Endothelial cell of umbilical vein (primary cell): Measurements from ENCODE around the gene SYTL5. TPM values are rescaled to one million over a fixed set of nuclear protein-coding genes. Genes with fewer than 3 reads are reported as not detected.

ENCODE experiments used
- BruUV-seq: library from RNA; stranded (reverse); fragments of 400-500 nt; replicated peaks from 2 replicates; lab custom pipeline; 2021; lab: Mats Ljungman, UMichigan
- CTCF ChIA-PET: fragments of 300-600, 350-600 bp; sonication (Branson Sonifier 250); formaldehyde crosslinking; loops from one replicate; lab custom pipeline; 2021; ENCODE audit warnings: antibody characterized with exemption, inconsistent platforms; lab: Charles Lee
- POLR2A ChIA-PET: fragments of 300-600, 350-600 bp; sonication (Branson Sonifier 250); formaldehyde crosslinking; loops from one replicate; lab custom pipeline; 2021; ENCODE audit warnings: antibody characterized with exemption, inconsistent platforms; lab: Charles Lee
- DNase-seq: peaks from one replicate; pipeline ENCODE4 v3.0.0-alpha.2; 2011; ENCODE audit warnings: low read depth, low spot score
- FAIRE-seq: peaks from 2 replicates; lab custom pipeline; 2011; peaks lifted over from hg19 to GRCh38; lab: Jason Lieb, UNC
- H2AFZ ChIP-seq: 2 replicates; pipeline ENCODE4 v1.6.0; 2012; ENCODE audit warnings: low read depth, low read length, control low read depth, inconsistent platforms
- H3K27ac ChIP-seq: 2 replicates; pipeline ENCODE4 v1.5.1; 2011; ENCODE audit warnings: low read depth, mild to moderate bottlenecking, control low read depth, low read length, moderate library complexity; ENCODE audit not compliant: insufficient read depth
- H3K27me3 ChIP-seq, 2 experiments: 2 replicates each; pipeline versions ENCODE4 v1.6.0 to v1.6.1; 2011; ENCODE audit warnings: low read length in 2 of 2, mixed read lengths in 1 of 2; ENCODE audit not compliant: control insufficient read depth in 2 of 2, insufficient read depth in 2 of 2
- H3K36me3 ChIP-seq, 2 experiments: 2 replicates in 1 of 2; 3 replicates in 1 of 2; pipeline ENCODE4 v1.5.1; 2011; ENCODE audit warnings: low read length in 2 of 2, mild to moderate bottlenecking in 1 of 2, moderate library complexity in 1 of 2; ENCODE audit not compliant: control insufficient read depth in 2 of 2, insufficient read depth in 2 of 2; ENCODE audit errors: extremely low read depth in 1 of 2
- H3K4me1 ChIP-seq: 3 replicates; pipeline ENCODE4 v1.5.1; 2011; ENCODE audit warnings: mild to moderate bottlenecking, low read length; ENCODE audit not compliant: control insufficient read depth, insufficient read depth; ENCODE audit errors: extremely low read depth
- H3K4me2 ChIP-seq: 2 replicates; pipeline ENCODE4 v1.6.1; 2011; ENCODE audit warnings: low read length, control low read depth, mixed read lengths; ENCODE audit not compliant: insufficient read depth
- H3K4me3 ChIP-seq, 3 experiments: fragments of 200-600 bp in 1 of 3; sonication (generic), shearing (Covaris generic) in 1 of 3; replicated peaks in 1 of 3; 2 replicates each; pipeline ENCODE4 v1.5.1; 2011 to 2016; ENCODE audit warnings: control low read depth in 3 of 3, low read length in 3 of 3, mild to moderate bottlenecking in 2 of 3, inconsistent platforms in 1 of 3, low read depth in 1 of 3, moderate library complexity in 1 of 3; ENCODE audit not compliant: insufficient read depth in 1 of 3
- H3K79me2 ChIP-seq: 2 replicates; pipeline ENCODE4 v1.6.0; 2012; ENCODE audit warnings: low read length, inconsistent platforms; ENCODE audit not compliant: control insufficient read depth, insufficient read depth
- H3K9ac ChIP-seq: replicated peaks from 2 replicates; pipeline ENCODE3; 2011; ENCODE audit warnings: low read length, control low read depth; ENCODE audit not compliant: insufficient read depth; ENCODE audit errors: extremely low read depth
- H3K9me1 ChIP-seq: replicated peaks from 3 replicates; pipeline ENCODE4 v1.6.0; 2011; ENCODE audit warnings: mild to moderate bottlenecking, low read length; ENCODE audit not compliant: control insufficient read depth, insufficient read depth; ENCODE audit errors: extremely low read depth
- H3K9me3 ChIP-seq: replicated peaks from 2 replicates; pipeline ENCODE4 v1.5.1; 2012; ENCODE audit warnings: low read length, inconsistent platforms; ENCODE audit not compliant: control insufficient read depth, insufficient read depth
- H4K20me1 ChIP-seq: replicated peaks from 2 replicates; pipeline ENCODE3; 2011; ENCODE audit warnings: mild to moderate bottlenecking, low read length; ENCODE audit not compliant: control insufficient read depth, insufficient read depth; ENCODE audit errors: extremely low read depth
- EZH2 ChIP-seq: IDR thresholded peaks from 2 replicates; pipeline ENCODE4 v1.6.1; 2012; ENCODE audit warnings: borderline replicate concordance, low read depth, mild to moderate bottlenecking, moderate library complexity, low read length, inconsistent platforms; ENCODE audit not compliant: severe bottlenecking
- FOS ChIP-seq: IDR thresholded peaks from 2 replicates; pipeline ENCODE4 v1.6.1; 2011; ENCODE audit warnings: mild to moderate bottlenecking, low read length, moderate library complexity, borderline replicate concordance; ENCODE audit not compliant: insufficient read depth
- GATA2 ChIP-seq: IDR thresholded peaks from 2 replicates; pipeline ENCODE4 v1.7.0; 2011; ENCODE audit warnings: low read depth, mild to moderate bottlenecking, moderate library complexity, mixed read lengths, low read length; ENCODE audit not compliant: insufficient read length, insufficient read depth
- JUN ChIP-seq: IDR thresholded peaks from 2 replicates; pipeline ENCODE4 v1.6.1; 2011; ENCODE audit warnings: borderline replicate concordance, low read depth; ENCODE audit not compliant: insufficient read length, insufficient read depth
- MYC ChIP-seq: IDR thresholded peaks from one replicate; pipeline ENCODE4 v1.6.1; 2011; ENCODE audit warnings: mild to moderate bottlenecking, low read depth, low read length
- POLR2A ChIP-seq: IDR thresholded peaks from 2 replicates; pipeline ENCODE4 v1.6.1; 2012; ENCODE audit warnings: low read depth, mild to moderate bottlenecking, control low read depth, low read length
- POLR2AphosphoS5 ChIP-seq: IDR thresholded peaks from 2 replicates; pipeline ENCODE4 v1.6.1; 2012; ENCODE audit warnings: low read depth, mild to moderate bottlenecking, control low read depth, low read length, moderate library complexity; ENCODE audit not compliant: insufficient read depth
- dilution Hi-C: fragments of 300-500 bp; cut with MboI; formaldehyde crosslinking; loops from one replicate; pipeline ENCODE4 v1.15.0; 2019; ENCODE audit warnings: low sequenced_read_pairs; ENCODE audit not compliant: extremely low pct_ligation_motif_present
- intact Hi-C: fragments of 100-400 bp; cut with micrococcal nuclease; formaldehyde crosslinking; loops from one replicate; pipeline ENCODE4 v1.10.0; 2022
- polyA plus RNA-seq, 4 experiments: library from polyadenylated mRNA; depleted of rRNA in 3 of 4; stranded (reverse) in 3 of 4; unstranded in 1 of 4; fragments of >200 nt; gene quantifications; 2 replicates each; pipeline versions ENCODE4 v1.2.1 to v1.2.3, GENCODE V29; 2011 to 2012; ENCODE audit warnings: missing spikeins in 1 of 4
- total RNA-seq: library from RNA; stranded (reverse); gene quantifications from 2 replicates; pipeline ENCODE4 v1.2.3, GENCODE V29; 2021
- TF ChIP-seq, protein P1 (sequence below): IDR thresholded peaks from 2 replicates; pipeline ENCODE4 v1.6.1; 2011; ENCODE audit not compliant: insufficient read depth, insufficient read length
- TF ChIP-seq, protein P2 (sequence below), 2 donors: IDR thresholded peaks; 1 replicate in 1 of 2; 2 replicates in 1 of 2; pipeline ENCODE4 v1.5.1; 2011; ENCODE audit warnings: low read length in 2 of 2, mild to moderate bottlenecking in 2 of 2, moderate library complexity in 2 of 2, control low read depth in 1 of 2, inconsistent platforms in 1 of 2, low read depth in 1 of 2; ENCODE audit not compliant: insufficient read depth in 1 of 2; ENCODE audit errors: extremely low read depth in 1 of 2

The SYTL5 gene
- total and polyA plus RNA-seq, 2 donors (not counting 3 experiments of a cell fraction or from before 2014, with no cell fraction given), result 0.01 TPM; not detected in 1

DNA sequence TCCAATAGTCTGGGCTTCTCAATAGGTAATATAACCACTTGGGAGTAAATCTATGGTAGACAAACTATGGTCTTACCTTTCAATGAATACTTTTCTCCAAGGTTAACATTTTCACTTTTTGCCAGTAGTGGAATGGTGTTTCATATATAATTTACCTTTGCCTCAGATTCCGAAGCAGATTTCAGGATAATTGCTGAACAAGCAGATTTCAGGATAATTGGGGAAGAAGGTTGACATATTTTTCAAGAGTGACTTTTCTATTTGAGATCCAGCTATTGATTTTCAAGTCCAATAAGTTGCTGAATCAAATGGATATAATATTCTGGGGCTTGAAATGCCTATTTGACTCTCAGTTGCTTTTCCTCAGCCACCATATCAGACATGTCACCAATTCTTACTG lies 63.6 kb downstream of the SYTL5 start:
- H4K20me1 ChIP-seq, result no peaks in the 10 kb centered on the region
- H3K27ac ChIP-seq, result no peak overlapping the region
- ChIA-PET POLR2A (no interaction called here), CTCF (interaction anchor here (0.5 to 1.5 kb wide), 2 partner anchors 11 to 632 kb away, joined by 3 to 4 read pairs; no protein-coding TSS in a partner anchor)
- FAIRE-seq (no peak), DNase-seq (no peak)
- dilution Hi-C loops (no loop called here), intact Hi-C loops (no loop called here)
- H3K9me3 ChIP-seq, result no peaks in the 10 kb centered on the region
- H3K4me3 ChIP-seq, result no peak overlapping the region
- H3K27me3 ChIP-seq, result no peaks in the 10 kb centered on the region
- H2AFZ ChIP-seq, result no peak overlapping the region
- H3K9ac ChIP-seq, result no peak overlapping the region
- TF ChIP-seq MYC (no peak), EZH2 (no peak), FOS (no peak), GATA2 (no peak), POLR2A (no peak), JUN (no peak)
- H3K9me1 ChIP-seq, result no peaks in the 10 kb centered on the region
- no peaks in the 10 kb centered on the region for H3K79me2 ChIP-seq
- no peaks in the 10 kb centered on the region for H3K4me1 ChIP-seq
- BruUV-seq, result no TSS peak
- H3K36me3 ChIP-seq, result no peaks in the 10 kb centered on the region
- H3K4me2 ChIP-seq, result no peak overlapping the region

DNA sequence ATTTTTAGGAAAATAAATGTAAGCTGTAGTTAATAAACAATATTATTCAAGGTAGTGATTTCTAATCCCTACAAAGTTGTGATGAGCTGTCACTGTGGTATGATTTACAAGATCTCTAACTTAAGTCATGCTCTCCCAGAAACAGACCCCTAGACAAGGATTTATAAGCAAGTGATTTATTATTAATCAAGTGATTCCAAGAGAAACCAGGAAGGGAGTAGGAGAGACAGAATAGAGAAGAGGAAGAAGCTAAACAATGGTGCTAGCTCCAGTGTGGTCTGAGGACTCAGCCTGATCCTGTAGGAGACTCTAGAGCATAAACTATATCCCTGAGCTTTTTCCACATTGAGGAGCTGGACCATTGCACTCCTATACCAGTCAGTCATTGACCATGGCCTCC lies 73.1 kb downstream of the SYTL5 start:
- H3K79me2 ChIP-seq, result no peaks in the 10 kb centered on the region
- no TSS peak for BruUV-seq
- FAIRE-seq (no peak), DNase-seq (no peak)
- ChIA-PET CTCF (interaction anchor here (1.0 kb wide), 1 partner anchor 12 kb away, joined by 3 read pairs; no protein-coding TSS in a partner anchor), POLR2A (no interaction called here)
- no peak overlapping the region for H3K27ac ChIP-seq
- no peak overlapping the region for H3K9ac ChIP-seq
- no peaks in the 10 kb centered on the region for H3K9me3 ChIP-seq
- TF ChIP-seq FOS (no peak), MYC (no peak), JUN (no peak), POLR2AphosphoS5 (no peak), GATA2 (no peak), POLR2A (no peak), EZH2 (no peak)
- TF ChIP-seq, protein P1, sequence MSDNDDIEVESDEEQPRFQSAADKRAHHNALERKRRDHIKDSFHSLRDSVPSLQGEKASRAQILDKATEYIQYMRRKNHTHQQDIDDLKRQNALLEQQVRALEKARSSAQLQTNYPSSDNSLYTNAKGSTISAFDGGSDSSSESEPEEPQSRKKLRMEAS, result no peak
- TF ChIP-seq, protein P2, sequence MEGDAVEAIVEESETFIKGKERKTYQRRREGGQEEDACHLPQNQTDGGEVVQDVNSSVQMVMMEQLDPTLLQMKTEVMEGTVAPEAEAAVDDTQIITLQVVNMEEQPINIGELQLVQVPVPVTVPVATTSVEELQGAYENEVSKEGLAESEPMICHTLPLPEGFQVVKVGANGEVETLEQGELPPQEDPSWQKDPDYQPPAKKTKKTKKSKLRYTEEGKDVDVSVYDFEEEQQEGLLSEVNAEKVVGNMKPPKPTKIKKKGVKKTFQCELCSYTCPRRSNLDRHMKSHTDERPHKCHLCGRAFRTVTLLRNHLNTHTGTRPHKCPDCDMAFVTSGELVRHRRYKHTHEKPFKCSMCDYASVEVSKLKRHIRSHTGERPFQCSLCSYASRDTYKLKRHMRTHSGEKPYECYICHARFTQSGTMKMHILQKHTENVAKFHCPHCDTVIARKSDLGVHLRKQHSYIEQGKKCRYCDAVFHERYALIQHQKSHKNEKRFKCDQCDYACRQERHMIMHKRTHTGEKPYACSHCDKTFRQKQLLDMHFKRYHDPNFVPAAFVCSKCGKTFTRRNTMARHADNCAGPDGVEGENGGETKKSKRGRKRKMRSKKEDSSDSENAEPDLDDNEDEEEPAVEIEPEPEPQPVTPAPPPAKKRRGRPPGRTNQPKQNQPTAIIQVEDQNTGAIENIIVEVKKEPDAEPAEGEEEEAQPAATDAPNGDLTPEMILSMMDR (IDR thresholded peaks at IDR 0.05; ENCODE audit: extremely low read depth in 1 of 2, insufficient read depth in 1 of 2, low read depth in 1 of 2, low read length in 2 of 2), result no peak
- H3K36me3 ChIP-seq, result no peaks in the 10 kb centered on the region
- no peak overlapping the region for H3K4me2 ChIP-seq
- H3K9me1 ChIP-seq, result no peaks in the 10 kb centered on the region
- dilution Hi-C loops (no loop called here), intact Hi-C loops (no loop called here)
- peaks cover 21% of the 10 kb centered on the region for H3K4me1 ChIP-seq
- H4K20me1 ChIP-seq, result no peaks in the 10 kb centered on the region
- H2AFZ ChIP-seq, result no peak overlapping the region
- H3K4me3 ChIP-seq, result no peak overlapping the region
- H3K27me3 ChIP-seq, result no peaks in the 10 kb centered on the region
